ENCODE data around the gene USH1C.

- TF ChIP-seq REST (IDR thresholded peaks at IDR 0.05) (no peak), FOXA1 (IDR thresholded peaks at IDR 0.05) (no peak), CTCF (IDR thresholded peaks at IDR 0.05; ENCODE audit: low read depth, low read length, missing input control) (no peak), HNF4A (conservative IDR thresholded peaks at IDR 0.05) (no peak), RAD21 (IDR thresholded peaks at IDR 0.05) (no peak), JUND (IDR thresholded peaks at IDR 0.05) (no peak), EGR1 (IDR thresholded peaks at IDR 0.05; ENCODE audit: low read depth in 2 of 2) (no peak), GABPA (IDR thresholded peaks at IDR 0.05 in 1 of 2, conservative IDR thresholded peaks at IDR 0.05 in 1 of 2) (no peak), RXRA (IDR thresholded peaks at IDR 0.05) (no peak), YY1 (IDR thresholded peaks at IDR 0.05) (no peak), ZBTB33 (IDR thresholded peaks at IDR 0.05) (no peak)
These were observed 37.5 kb upstream of the USH1C start for GRCh38 chr11:17581732-17582053.
